SJSA1 (cell line): ENCODE results near the gene ANKS1A. TPM values are rescaled to one million over a fixed set of nuclear protein-coding genes. Genes with fewer than 3 reads are reported as not detected.
"Not testable (repeated sequence)": the region's sequence is repeated elsewhere in the genome, so short reads cannot be mapped to it uniquely, and the experiment has no call there.

ENCODE experiments used
- DNase-seq, 2 experiments: peaks; one replicate each; pipeline ENCODE4 v3.0.0-alpha.2; 2015 to 2020; ENCODE audit warnings: low spot score in 2 of 2, low read depth in 1 of 2
- H3K27ac ChIP-seq: fragments of 250-450 bp; sonication (Bioruptor Pico); 2 replicates; pipeline ENCODE4 v1.5.1; 2020; ENCODE audit warnings: mild to moderate bottlenecking, moderate library complexity
- H3K27me3 ChIP-seq: fragments of 250-450 bp; sonication (Bioruptor Pico); replicated peaks from 2 replicates; pipeline ENCODE4 v1.5.1; 2020; ENCODE audit warnings: mild to moderate bottlenecking, moderate library complexity
- H3K36me3 ChIP-seq: fragments of 250-450 bp; sonication (Bioruptor Pico); 2 replicates; pipeline ENCODE4 v1.5.1; 2020; ENCODE audit warnings: mild to moderate bottlenecking
- H3K4me1 ChIP-seq: fragments of 250-450 bp; sonication (Bioruptor Pico); replicated peaks from 2 replicates; pipeline ENCODE4 v1.6.1; 2021; ENCODE audit warnings: mild to moderate bottlenecking
- H3K4me3 ChIP-seq: fragments of 250-450 bp; sonication (Bioruptor Pico); 2 replicates; pipeline ENCODE4 v1.5.1; 2020; ENCODE audit warnings: mild to moderate bottlenecking
- H3K9me3 ChIP-seq: fragments of 250-450 bp; sonication (Bioruptor Pico); replicated peaks from 2 replicates; pipeline ENCODE4 v1.5.1; 2020; ENCODE audit warnings: mild to moderate bottlenecking
- total RNA-seq: library from RNA; depleted of rRNA; stranded (reverse); fragments of >200 nt; shearing (Covaris generic); gene quantifications from 2 replicates; pipeline ENCODE4 v1.2.3, GENCODE V29; 2014

The ANKS1A gene
- total RNA-seq, 1 experiment from 2014 or later: 8.1 TPM

DNA sequence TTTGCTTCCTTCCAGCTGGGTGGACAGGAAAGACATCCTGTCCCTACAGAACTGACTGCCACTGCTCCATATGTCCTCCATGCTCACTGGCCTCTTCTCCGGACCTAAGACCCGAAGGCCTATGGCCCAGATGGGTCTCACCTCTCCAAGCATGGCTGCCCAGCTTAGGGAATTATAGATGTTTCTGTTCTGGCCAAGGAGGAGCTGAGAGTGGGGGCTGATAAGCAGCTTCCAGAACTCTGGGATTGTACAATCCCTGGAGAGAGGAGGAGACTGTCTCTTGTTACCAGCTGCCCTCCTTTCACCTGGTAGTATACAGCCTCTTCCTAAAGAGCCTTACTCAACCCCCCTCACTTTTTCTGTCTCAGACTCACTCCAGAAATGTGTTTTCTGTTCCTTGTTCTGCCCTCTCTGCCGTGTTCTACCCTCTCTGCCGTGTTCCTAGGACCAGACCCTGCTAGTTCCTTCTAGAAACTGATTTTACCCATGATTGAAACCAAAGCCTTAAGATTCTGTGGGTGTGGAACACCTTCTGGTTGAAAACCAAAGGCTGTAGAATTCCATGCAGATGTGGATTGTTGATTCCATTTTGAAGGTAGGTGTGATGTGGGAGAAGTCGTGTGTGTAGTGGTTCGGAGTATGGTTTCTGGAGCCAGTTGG, 28.7 kb downstream of the ANKS1A start:
- H3K36me3 ChIP-seq: peaks cover 2% of the 10 kb centered on the region; the same call in 1 of the 2 replicates
- H3K27me3 ChIP-seq: no peaks in the 10 kb centered on the region
- no peak overlapping the region for H3K4me3 ChIP-seq
- no peak for DNase-seq
- no peaks in the 10 kb centered on the region for H3K9me3 ChIP-seq
- no peak overlapping the region for H3K27ac ChIP-seq
- peaks cover 14% of the 10 kb centered on the region for H3K4me1 ChIP-seq

DNA sequence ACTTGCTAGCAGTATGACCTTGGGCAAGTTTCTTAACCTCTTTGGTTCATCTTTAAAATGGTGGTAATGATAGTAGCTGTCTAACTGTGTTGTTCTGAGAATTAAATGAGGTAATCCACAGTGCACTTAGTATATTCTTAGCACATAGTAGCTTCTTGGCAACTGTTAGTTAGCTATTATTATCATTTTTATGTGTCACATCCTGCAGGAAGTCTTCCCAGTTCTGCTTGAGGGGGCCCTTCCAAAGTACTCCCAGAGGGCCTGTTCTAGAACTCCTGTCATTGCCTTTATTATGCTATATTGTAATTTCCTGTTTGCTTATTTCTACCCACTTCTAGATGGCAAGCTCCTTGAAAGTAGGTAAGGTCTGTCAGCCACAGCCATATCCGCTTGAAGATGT, 30.6 kb downstream of the ANKS1A start:
- Histone ChIP-seq H3K9me3 (no peaks in the 10 kb centered on the region), H3K27ac (no peak overlapping the region), H3K4me1 (peaks cover 7% of the 10 kb centered on the region; the same call in 1 of the 2 replicates), H3K27me3 (no peaks in the 10 kb centered on the region), H3K36me3 (peaks cover 2% of the 10 kb centered on the region; the same call in 1 of the 2 replicates), H3K4me3 (no peak overlapping the region)
- no peak for DNase-seq

GRCh38 chr6:34920097-34920496, 31.0 kb downstream of the ANKS1A start:
- Histone ChIP-seq H3K27me3 (no peaks in the 10 kb centered on the region), H3K4me1 (peaks cover 7% of the 10 kb centered on the region; the same call in 1 of the 2 replicates), H3K36me3 (peaks cover 2% of the 10 kb centered on the region; the same call in 1 of the 2 replicates), H3K4me3 (no peak overlapping the region), H3K27ac (no peak overlapping the region), H3K9me3 (no peaks in the 10 kb centered on the region)
- no peak for DNase-seq

GRCh38 chr6:34922177-34922663, 33.2 kb downstream of the ANKS1A start:
- Histone ChIP-seq H3K36me3 (0 out of 2 replicates have a peak, but pooled peaks cover 2% of the 10 kb centered on the region), H3K4me3 (no peak overlapping the region), H3K4me1 (peaks cover 7% of the 10 kb centered on the region; the same call in 1 of the 2 replicates), H3K27me3 (no peaks in the 10 kb centered on the region), H3K9me3 (no peaks in the 10 kb centered on the region), H3K27ac (no peak overlapping the region)
- peak in 1 of 2 experiments; percentile 40 for DNase-seq

GRCh38 chr6:34924831-34925625, 36.0 kb downstream of the ANKS1A start:
- no peaks in the 10 kb centered on the region for H3K36me3 ChIP-seq
- H3K27me3 ChIP-seq: no peaks in the 10 kb centered on the region
- no peaks in the 10 kb centered on the region for H3K9me3 ChIP-seq
- no peak overlapping the region for H3K4me3 ChIP-seq
- no peak overlapping the region for H3K27ac ChIP-seq
- no peak for DNase-seq
- H3K4me1 ChIP-seq: peaks cover 4% of the 10 kb centered on the region; the same call in 1 of the 2 replicates

- no peaks in the 10 kb centered on the region for H3K9me3 ChIP-seq
- H3K4me1 ChIP-seq: peaks cover 4% of the 10 kb centered on the region; the same call in 1 of the 2 replicates
- H3K27me3 ChIP-seq: no peaks in the 10 kb centered on the region
- H3K36me3 ChIP-seq: no peaks in the 10 kb centered on the region
- DNase-seq: peak in 1 of 2 experiments; percentile 6
- H3K4me3 ChIP-seq: no peak overlapping the region
- H3K27ac ChIP-seq: no peak overlapping the region
Measured at GRCh38 chr6:34926655-34927054, 37.6 kb downstream of the ANKS1A start.

GRCh38 chr6:34928220-34928619, 39.2 kb downstream of the ANKS1A start:
- no peak overlapping the region for H3K27ac ChIP-seq
- H3K4me1 ChIP-seq: no peaks in the 10 kb centered on the region
- H3K4me3 ChIP-seq: no peak overlapping the region
- DNase-seq: no peak
- H3K9me3 ChIP-seq: no peaks in the 10 kb centered on the region
- no peaks in the 10 kb centered on the region for H3K27me3 ChIP-seq
- H3K36me3 ChIP-seq: no peaks in the 10 kb centered on the region

DNA sequence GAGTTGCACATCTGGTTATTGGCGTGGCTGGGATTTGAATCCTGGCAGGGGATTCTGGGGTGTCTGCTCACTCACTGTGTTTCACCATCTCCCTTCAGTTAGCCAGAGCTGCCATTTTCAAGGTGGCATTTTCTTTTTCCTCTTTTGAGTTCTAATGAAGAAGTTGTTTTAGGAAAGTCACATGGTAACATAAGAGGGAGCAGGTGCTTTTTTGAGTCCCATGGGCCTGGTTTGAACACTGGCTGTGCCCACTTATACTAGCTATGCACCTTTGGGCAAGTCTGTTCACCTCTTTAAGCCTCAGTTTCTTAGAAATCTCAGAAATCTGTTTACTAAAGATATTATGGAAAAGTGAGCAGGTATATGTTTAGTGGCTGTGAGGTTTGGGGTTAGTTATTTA, 39.6 kb downstream of the ANKS1A start:
- H3K27me3 ChIP-seq: no peaks in the 10 kb centered on the region
- no peaks in the 10 kb centered on the region for H3K4me1 ChIP-seq
- no peak overlapping the region for H3K27ac ChIP-seq

DNA sequence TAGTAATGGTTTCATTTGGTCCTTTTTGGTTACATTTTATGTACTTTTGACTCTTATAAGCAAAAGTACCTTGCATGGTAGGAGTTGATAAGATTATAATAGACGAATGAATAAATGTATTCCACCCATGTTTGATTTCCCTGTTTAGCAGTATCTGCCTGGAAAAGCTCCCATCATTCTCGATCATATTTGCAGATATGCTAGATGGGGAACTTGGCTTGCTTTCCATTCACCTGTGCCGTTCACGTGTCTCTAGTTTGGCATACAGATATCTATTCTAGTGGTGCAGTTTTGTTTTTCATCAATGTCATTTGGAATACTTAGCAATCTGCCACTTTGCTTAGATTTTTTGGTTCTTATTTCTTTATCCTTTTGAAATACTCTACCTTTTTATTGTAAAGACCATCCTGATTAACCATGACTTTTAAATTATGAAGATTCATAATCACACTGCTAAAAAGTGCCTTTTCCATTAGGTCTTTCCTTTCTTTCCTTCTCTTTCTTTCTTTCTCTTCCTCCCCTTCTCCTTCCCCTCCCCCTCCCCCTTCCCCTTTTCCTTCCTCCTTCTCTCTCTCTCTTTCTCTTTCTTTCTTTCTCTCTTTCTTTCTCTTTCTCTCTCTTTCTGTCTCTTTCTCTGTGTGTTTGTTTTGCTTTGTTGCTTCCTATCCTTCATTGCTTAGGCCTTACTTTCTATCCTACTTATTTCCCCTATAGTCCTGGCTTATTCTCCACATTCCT, 40.4 kb downstream of the ANKS1A start:
- Histone ChIP-seq H3K27me3 (no peaks in the 10 kb centered on the region), H3K9me3 (no peaks in the 10 kb centered on the region), H3K4me3 (no peak overlapping the region), H3K36me3 (no peaks in the 10 kb centered on the region), H3K27ac (no peak overlapping the region), H3K4me1 (no peaks in the 10 kb centered on the region)
- no peak for DNase-seq

More for the DNA sequence above, 39.6 kb downstream of the ANKS1A start:
- Histone ChIP-seq H3K36me3 (no peaks in the 10 kb centered on the region), H3K9me3 (no peaks in the 10 kb centered on the region), H3K4me3 (no peak overlapping the region)
- DNase-seq: no peak

DNA sequence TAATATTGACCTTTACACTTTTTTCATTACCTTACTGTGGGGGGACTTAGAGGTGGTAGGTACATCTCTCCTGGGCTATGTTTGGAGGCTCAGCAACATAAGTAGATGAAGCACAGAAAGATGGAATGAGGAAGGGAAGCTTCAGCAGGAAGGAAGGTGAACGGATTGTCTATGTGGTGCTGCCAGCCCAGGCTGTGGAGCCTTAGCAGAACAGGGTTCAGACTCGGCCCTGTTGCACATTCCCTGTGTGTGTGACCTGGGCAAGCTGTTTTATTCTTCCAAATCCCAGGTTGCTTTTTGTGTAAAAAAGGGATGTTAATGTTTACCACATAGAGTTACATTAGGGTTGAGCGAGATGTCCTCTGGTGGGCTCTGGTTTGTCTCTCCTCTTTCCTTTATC, 41.2 kb downstream of the ANKS1A start:
- no peak for DNase-seq
- H3K27ac ChIP-seq: no peak overlapping the region
- no peaks in the 10 kb centered on the region for H3K4me1 ChIP-seq
- no peaks in the 10 kb centered on the region for H3K27me3 ChIP-seq
- no peaks in the 10 kb centered on the region for H3K36me3 ChIP-seq
- H3K4me3 ChIP-seq: no peak overlapping the region
- H3K9me3 ChIP-seq: no peaks in the 10 kb centered on the region

- H3K36me3 ChIP-seq, DNase-seq, H3K4me3 ChIP-seq, H3K27ac ChIP-seq, H3K4me1 ChIP-seq, H3K9me3 ChIP-seq, H3K27me3 ChIP-seq: not testable (repeated sequence)
Measured at GRCh38 chr6:34932202-34932601, 43.1 kb downstream of the ANKS1A start.

DNA sequence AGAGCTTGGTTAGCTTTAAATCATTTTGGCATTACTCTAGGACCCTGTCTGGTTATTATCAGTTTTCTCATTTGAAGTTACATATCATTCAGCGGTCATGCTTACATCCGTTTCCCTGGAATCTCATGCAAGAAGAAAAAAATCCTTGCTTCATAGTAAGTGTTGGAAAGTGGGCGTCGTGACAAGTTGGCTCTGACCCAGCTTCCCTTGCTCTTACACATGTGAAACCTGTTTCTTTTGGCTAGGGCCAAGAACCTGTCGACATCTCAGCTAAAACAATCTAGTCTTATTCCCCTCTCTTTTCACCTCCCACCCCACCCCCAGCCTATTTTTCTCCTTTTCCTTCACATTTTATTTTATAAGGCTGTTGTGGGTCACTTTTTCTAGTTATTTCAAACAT, 45.5 kb downstream of the ANKS1A start:
- H3K9me3 ChIP-seq: no peaks in the 10 kb centered on the region
- no peaks in the 10 kb centered on the region for H3K27me3 ChIP-seq
- no peak for DNase-seq
- no peak overlapping the region for H3K27ac ChIP-seq
- H3K36me3 ChIP-seq: no peaks in the 10 kb centered on the region
- no peak overlapping the region for H3K4me3 ChIP-seq
- no peaks in the 10 kb centered on the region for H3K4me1 ChIP-seq

DNA sequence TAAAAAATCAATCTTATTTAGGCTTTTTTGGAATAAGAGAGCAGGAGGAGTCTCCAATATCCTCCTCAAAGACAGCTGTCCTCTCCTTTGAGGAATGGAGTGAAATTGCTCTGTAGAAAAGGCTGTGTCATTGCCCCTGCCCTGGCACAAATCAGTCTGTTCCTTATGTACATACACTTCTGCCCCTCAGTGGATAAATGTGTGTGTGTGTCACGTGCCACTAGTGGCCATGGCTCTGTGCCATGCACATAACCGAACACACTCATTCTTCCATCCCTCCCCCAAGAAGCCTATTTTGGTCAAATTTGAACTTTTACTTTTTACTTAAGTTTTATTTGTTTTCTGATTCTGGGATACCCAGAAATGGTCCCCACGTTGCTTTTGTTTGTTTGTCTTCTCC, 49.2 kb downstream of the ANKS1A start:
- no peak overlapping the region for H3K4me3 ChIP-seq
- H3K36me3 ChIP-seq: no peaks in the 10 kb centered on the region
- H3K27ac ChIP-seq: no peak overlapping the region
- H3K4me1 ChIP-seq: no peaks in the 10 kb centered on the region
- H3K27me3 ChIP-seq: no peaks in the 10 kb centered on the region
- no peaks in the 10 kb centered on the region for H3K9me3 ChIP-seq
- no peak for DNase-seq
